ENCODE measurements around the gene POLRMT. TPM values are rescaled to one million over a fixed set of nuclear protein-coding genes. Genes with fewer than 3 reads are reported as not detected.

Gene POLRMT
- total RNA-seq, 1 experiment from 2014 or later, result 104 TPM

- peaks cover 43% of the 10 kb centered on the region for H3K79me2 ChIP-seq (ENCODE audit: insufficient read depth, low read length)
- H3K27me3 Mint-ChIP-seq (ENCODE audit: low read depth), result no peaks in the 10 kb centered on the region
- H2AK5ac ChIP-seq (ENCODE audit: insufficient read length, low read length), result no peak overlapping the region
- no peak overlapping the region for H3K23ac ChIP-seq (ENCODE audit: insufficient read length, low read depth, low read length)
- H3T11ph ChIP-seq (ENCODE audit: low read length), result no peak overlapping the region
- no peaks in the 10 kb centered on the region for H3K9me3 ChIP-seq (ENCODE audit: control insufficient read depth, low read depth, low read length)
- no peak overlapping the region for H4K8ac ChIP-seq (replicated peaks; ENCODE audit: insufficient read length, low read depth, low read length)
- peaks cover 7 to 26% (median 22%) of the 10 kb centered on the region in 3 experiments; a peak in 6 of 7 replicates for H3K36me3 Mint-ChIP-seq (ENCODE audit: insufficient read depth in 1 of 3, low read depth in 3 of 3)
- H3K4ac ChIP-seq (ENCODE audit: low read depth, low read length), result no peak overlapping the region
- H2BK20ac ChIP-seq (ENCODE audit: low read depth, low read length, poor library complexity, severe bottlenecking), result no peak overlapping the region
- no peak overlapping the region for H3K18ac ChIP-seq (ENCODE audit: insufficient read length, low read depth, low read length)
- H4K91ac ChIP-seq (ENCODE audit: insufficient read length, low read depth, low read length), result no peak overlapping the region
- no peak overlapping the region for H2BK120ac ChIP-seq (ENCODE audit: low read depth, low read length, poor library complexity, severe bottlenecking)
- no peak overlapping the region for H3K4me3 Mint-ChIP-seq
- no peak overlapping the region for H3K9ac ChIP-seq (ENCODE audit: extremely low read depth, insufficient read length, low read length)
- no peak overlapping the region for H3K56ac ChIP-seq (ENCODE audit: insufficient read length, low read depth, low read length)
- no peak overlapping the region for H2BK5ac ChIP-seq (ENCODE audit: insufficient read length, low read length)
- no peak overlapping the region for H4K5ac ChIP-seq (ENCODE audit: insufficient read length, low read depth, low read length)
- no peaks in the 10 kb centered on the region for H3K4me1 Mint-ChIP-seq
- H3K27ac ChIP-seq (ENCODE audit: insufficient read length, low read depth, low read length), result no peak overlapping the region
- no peaks in the 10 kb centered on the region; a peak in 2 of 5 replicates for H3K9me3 Mint-ChIP-seq
- H3K27me3 ChIP-seq (ENCODE audit: insufficient read depth, low read length), result no peaks in the 10 kb centered on the region
- no peak overlapping the region; the same call in 1 of the 2 replicates for H3K14ac ChIP-seq (ENCODE audit: insufficient read depth, low read length)
- no peak for DNase-seq
- H2BK15ac ChIP-seq (ENCODE audit: low read depth, low read length), result no peak overlapping the region
- peak overlapping the region in 2 of 3 experiments; percentile 34 to 55; a peak in 1 of 7 replicates for H3K27ac Mint-ChIP-seq
- H3K4me2 ChIP-seq (ENCODE audit: insufficient read depth, insufficient read length, low read length), result no peak overlapping the region
- TF ChIP-seq, protein P1, sequence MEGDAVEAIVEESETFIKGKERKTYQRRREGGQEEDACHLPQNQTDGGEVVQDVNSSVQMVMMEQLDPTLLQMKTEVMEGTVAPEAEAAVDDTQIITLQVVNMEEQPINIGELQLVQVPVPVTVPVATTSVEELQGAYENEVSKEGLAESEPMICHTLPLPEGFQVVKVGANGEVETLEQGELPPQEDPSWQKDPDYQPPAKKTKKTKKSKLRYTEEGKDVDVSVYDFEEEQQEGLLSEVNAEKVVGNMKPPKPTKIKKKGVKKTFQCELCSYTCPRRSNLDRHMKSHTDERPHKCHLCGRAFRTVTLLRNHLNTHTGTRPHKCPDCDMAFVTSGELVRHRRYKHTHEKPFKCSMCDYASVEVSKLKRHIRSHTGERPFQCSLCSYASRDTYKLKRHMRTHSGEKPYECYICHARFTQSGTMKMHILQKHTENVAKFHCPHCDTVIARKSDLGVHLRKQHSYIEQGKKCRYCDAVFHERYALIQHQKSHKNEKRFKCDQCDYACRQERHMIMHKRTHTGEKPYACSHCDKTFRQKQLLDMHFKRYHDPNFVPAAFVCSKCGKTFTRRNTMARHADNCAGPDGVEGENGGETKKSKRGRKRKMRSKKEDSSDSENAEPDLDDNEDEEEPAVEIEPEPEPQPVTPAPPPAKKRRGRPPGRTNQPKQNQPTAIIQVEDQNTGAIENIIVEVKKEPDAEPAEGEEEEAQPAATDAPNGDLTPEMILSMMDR (conservative IDR thresholded peaks at IDR 0.05), result no peak
- no peak overlapping the region for H2AFZ ChIP-seq (ENCODE audit: low read length)
- no peaks in the 10 kb centered on the region for H3K4me1 ChIP-seq (ENCODE audit: insufficient read depth, low read length)
- no peak overlapping the region for H2BK12ac ChIP-seq (ENCODE audit: insufficient read length, low read depth, low read length)
- H3K79me1 ChIP-seq (ENCODE audit: insufficient read depth, low read depth, low read length, poor library complexity, severe bottlenecking), result peaks cover 13% of the 10 kb centered on the region
- no peaks in the 10 kb centered on the region for H3K23me2 ChIP-seq (ENCODE audit: insufficient read length, low read depth, low read length, poor library complexity, severe bottlenecking)
- no CpG with 5 or more reads among the region's 17 CpGs for WGBS (ENCODE audit: extremely low coverage, insufficient read length, low lambda C conversion rate)
- H4K20me1 ChIP-seq (ENCODE audit: control insufficient read depth, insufficient read depth, insufficient read length), result peaks cover 9% of the 10 kb centered on the region
Measured at GRCh38 chr19:653425-653824, 20.1 kb upstream of the POLRMT start.
